ENCODE measurements around the gene SNX18.
A peak's percentile ranks its signal among the peaks of the same experiment; 100 is the strongest.
"Not testable (repeated sequence)": the region's sequence is repeated elsewhere in the genome, so short reads cannot be mapped to it uniquely, and the experiment has no call there.

The SNX18 gene

GRCh38 chr5:54517512-54518145, at the start of gene SNX18:
TSS of gene SNX18 (plus strand) at chr5:54517759. CDS start at chr5:54517953, 194 bp downstream.
- DNase-seq (ENCODE audit: low spot score), result peak; percentile 93

GRCh38 chr5:54469622-54470021, 47.9 kb upstream of the SNX18 start:
- no peak for DNase-seq (ENCODE audit: low spot score)

GRCh38 chr5:54470128-54470527, 47.4 kb upstream of the SNX18 start:
- no peak for DNase-seq (ENCODE audit: low spot score)

GRCh38 chr5:54470677-54471076, 46.9 kb upstream of the SNX18 start:
- DNase-seq (ENCODE audit: low spot score), result no peak

GRCh38 chr5:54471398-54471797, 46.2 kb upstream of the SNX18 start:
- no peak for DNase-seq (ENCODE audit: low spot score)

GRCh38 chr5:54476682-54477081, 40.9 kb upstream of the SNX18 start:
- no peak for DNase-seq (ENCODE audit: low spot score)

- no peak for DNase-seq (ENCODE audit: low spot score)
Observed at GRCh38 chr5:54477941-54478478, 39.5 kb upstream of the SNX18 start.

- no peak for DNase-seq (ENCODE audit: low spot score)
Observed at GRCh38 chr5:54480296-54480695, 37.3 kb upstream of the SNX18 start.

- no peak for DNase-seq (ENCODE audit: low spot score)
Observed at GRCh38 chr5:54484219-54484894, 33.2 kb upstream of the SNX18 start.

- not testable (repeated sequence) for DNase-seq (ENCODE audit: low spot score)
Observed at GRCh38 chr5:54485659-54486058, 31.9 kb upstream of the SNX18 start.

- DNase-seq (ENCODE audit: low spot score), result not testable (repeated sequence)
Observed at GRCh38 chr5:54489648-54489979, 27.9 kb upstream of the SNX18 start.

- no peak for DNase-seq (ENCODE audit: low spot score)
Observed at GRCh38 chr5:54491326-54491725, 26.2 kb upstream of the SNX18 start.

- DNase-seq (ENCODE audit: low spot score), result no peak
Observed at GRCh38 chr5:54492178-54492577, 25.4 kb upstream of the SNX18 start.

GRCh38 chr5:54495027-54495426, 22.5 kb upstream of the SNX18 start:
- no peak for DNase-seq (ENCODE audit: low spot score)

- no peak for DNase-seq (ENCODE audit: low spot score)
Observed at GRCh38 chr5:54514291-54514690, 3.3 kb upstream of the SNX18 start.

GRCh38 chr5:54514841-54515432, 2.6 kb upstream of the SNX18 start:
- DNase-seq (ENCODE audit: low spot score), result no peak

- DNase-seq (ENCODE audit: low spot score), result no peak
Observed at GRCh38 chr5:54515634-54516033, 1.9 kb upstream of the SNX18 start.

GRCh38 chr5:54516051-54516655, 1.4 kb upstream of the SNX18 start:
- DNase-seq (ENCODE audit: low spot score), result no peak

GRCh38 chr5:54517174-54517511, 416 bp upstream of the SNX18 start:
- DNase-seq (ENCODE audit: low spot score), result no peak

GRCh38 chr5:54518146-54518817, 723 bp downstream of the SNX18 start:
- peak; percentile 55 for DNase-seq (ENCODE audit: low spot score)

GRCh38 chr5:54518818-54519508, 1.4 kb downstream of the SNX18 start:
- no peak for DNase-seq (ENCODE audit: low spot score)

- no peak for DNase-seq (ENCODE audit: low spot score)
Observed at GRCh38 chr5:54519509-54519876, 1.9 kb downstream of the SNX18 start.

Data from CD4-positive, alpha-beta T cell treated with Interleukin-2 at 100 ng/mL for 4 hours (primary cell).